GM19328 (cell line): ENCODE measurements around the gene DNAJC1.
A peak's percentile ranks its signal among the peaks of the same experiment; 100 is the strongest.

Experiments
- ATAC-seq: cut with Tn5 transposase; IDR thresholded peaks from one replicate; pipeline ENCODE4 v1.9.1; 2021; ENCODE audit warnings: mild to moderate bottlenecking, moderate library complexity; ENCODE audit not compliant: unreplicated experiment

DNAJC1 gene

DNA sequence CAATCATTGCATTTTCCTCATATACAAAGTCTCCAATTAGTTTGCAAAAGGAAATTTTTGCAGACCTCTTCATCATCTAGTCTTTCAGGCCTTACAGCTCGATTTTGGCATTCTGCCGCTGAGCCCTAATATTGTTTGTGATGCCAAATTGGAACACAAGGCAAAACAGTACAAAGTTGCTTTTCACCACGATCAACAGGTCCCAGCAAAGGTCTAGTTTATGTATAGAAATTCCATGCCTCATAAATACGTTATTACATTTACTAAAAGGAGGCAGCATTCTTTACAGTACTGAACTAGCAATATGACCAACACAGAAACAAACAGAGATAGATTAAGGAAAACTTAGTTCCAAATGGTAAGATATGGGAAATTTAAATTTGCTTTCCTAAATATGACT lies 7.0 kb upstream of the DNAJC1 start:
- ATAC-seq: no peak

DNA sequence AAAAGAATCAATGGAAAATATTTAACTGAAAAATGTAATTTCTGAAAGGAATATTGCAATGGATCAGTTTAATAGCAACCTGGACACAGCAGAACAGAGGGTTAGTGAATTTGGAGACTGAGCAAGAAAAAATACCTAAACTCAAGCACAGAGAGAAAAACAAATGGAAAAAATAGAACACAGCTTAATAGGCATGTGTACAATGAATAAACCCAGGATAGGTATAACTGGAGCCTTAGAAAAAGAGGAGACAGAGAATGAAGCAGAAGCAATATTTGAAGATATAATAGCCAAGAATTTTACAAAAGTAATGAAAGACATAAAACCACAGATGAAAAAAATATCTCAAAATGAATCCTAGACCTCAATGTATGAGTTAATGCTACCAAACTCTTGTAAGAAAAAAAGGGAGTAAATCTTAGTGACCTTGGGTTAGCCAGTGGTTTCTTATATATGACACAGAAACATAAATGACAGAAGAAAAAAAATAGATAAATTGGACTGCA lies 2.9 kb upstream of the DNAJC1 start:
- no peak for ATAC-seq

DNA sequence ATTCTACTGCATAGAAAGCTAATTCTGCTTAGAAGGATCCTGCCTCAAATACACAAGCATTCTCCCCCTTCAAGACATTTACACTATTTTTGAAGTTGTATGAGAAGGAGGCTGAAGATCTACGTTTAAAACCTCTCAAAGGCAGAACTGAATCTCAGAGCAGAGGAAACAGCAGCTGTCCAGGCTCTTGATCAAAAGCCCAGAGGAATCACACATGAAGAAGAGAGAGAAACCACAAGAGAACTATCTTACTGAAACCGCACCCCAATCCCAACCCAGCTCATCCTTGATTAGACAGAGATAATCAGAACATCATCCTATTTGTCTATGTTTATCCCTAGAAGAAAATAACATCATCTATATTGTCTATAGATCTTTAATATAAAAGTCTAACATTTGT lies 2.2 kb upstream of the DNAJC1 start:
- ATAC-seq: no peak

DNA sequence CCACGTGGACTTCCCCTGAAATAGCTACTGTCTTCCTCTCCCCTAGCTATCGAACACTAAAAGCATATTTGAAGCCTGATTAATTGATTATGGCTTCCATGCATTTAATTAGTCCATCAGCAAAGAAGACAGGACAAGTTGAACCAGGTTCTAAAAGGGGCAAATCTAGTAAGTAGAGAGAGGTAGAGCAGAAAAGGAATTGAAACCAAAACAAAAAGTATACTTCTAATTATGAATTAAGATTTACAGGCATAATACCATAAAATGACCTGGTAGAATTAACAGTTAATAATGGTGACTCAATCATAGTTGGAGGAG lies 393 bp upstream of the DNAJC1 start:
- peak; percentile 0 for ATAC-seq

GRCh38 chr10:22002591-22003176 lies 846 bp downstream of the DNAJC1 start:
- ATAC-seq: peak; percentile 7

GRCh38 chr10:21995557-21995956 lies 8.0 kb downstream of the DNAJC1 start:
- no peak for ATAC-seq

DNA sequence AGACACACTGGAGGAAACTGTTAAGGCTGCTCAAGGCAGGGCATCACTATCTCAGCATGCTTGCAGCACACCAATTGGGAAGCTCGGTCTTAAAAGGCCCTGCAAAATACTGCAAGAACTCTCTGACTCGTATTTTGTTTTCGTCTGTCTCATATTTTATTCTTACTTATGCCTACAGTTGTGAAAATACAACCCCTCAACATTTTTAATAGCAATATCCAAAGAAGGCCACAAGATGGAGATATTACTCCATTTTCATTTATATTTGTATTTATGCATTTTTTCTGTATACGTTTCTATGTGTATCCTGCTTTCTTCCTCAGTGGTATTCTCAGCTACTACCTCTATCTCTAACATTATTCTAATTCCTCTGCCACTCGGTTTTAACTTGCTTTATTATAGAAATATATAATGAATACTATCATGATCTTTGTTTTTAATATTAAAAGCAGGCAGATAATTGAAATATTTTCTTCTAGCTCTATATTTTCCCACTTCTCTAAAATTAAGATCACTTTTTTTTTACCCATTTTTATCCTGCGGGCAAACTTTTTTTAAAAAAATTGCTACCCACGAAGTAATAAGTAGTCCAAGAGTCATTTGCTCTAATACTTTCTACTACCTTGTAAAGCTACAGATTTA lies 10.0 kb downstream of the DNAJC1 start:
- ATAC-seq: no peak

GRCh38 chr10:21991785-21992184 lies 11.7 kb downstream of the DNAJC1 start:
- ATAC-seq: no peak

DNA sequence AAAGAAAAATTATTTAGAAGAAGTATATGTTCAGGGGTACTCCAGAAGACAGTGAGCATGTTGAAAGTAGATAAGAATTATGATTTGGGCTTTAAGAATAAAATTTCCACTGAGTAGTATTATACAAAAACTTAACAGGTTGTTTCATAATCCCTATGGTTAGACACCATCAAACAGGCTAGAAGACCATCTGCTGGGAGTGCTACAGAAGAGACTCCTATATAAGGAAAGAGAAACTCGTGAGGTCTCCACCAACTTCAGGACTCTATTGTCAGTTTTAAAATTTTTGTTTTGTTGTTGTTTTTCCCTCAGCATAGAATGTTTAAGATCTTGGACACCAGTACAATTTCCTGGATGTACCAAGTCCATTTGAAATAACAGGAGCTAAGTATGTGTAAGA lies 13.1 kb downstream of the DNAJC1 start:
- no peak for ATAC-seq

DNA sequence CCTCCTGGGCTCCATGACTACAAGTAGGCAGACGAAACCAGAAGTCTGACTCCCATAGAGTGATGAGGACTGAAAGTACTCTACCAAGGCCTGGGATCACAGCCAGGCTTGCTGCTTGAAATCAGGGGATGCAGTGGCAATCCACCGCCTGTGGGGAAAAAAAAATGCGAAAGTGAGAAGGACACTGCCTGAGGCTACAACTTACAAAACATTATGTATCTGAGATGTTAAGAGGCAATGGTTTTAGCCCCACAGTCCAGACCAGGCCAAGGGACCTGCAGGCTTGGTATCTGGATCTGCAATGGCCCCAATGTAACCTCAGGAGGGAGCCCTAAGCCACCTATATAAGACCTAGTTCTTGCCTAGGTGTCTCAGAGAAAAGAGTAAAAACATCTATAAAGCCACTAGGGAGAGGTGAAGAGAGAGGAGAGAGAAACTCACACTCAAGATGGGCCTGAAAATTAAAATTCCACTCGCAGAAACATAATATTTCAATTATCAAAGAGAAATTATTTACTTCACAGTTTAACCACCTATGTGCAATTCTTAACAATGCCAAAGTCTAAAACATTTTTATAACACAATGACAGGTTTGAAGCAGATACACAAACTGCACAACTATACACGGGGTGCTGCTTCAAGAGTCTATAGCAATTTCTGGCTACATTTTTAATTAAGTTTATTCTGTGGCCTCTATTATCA lies 13.9 kb downstream of the DNAJC1 start:
- ATAC-seq: peak; percentile 80

GRCh38 chr10:21985541-21985940 lies 18.0 kb downstream of the DNAJC1 start:
- ATAC-seq: no peak

GRCh38 chr10:21981118-21981517 lies 22.4 kb downstream of the DNAJC1 start:
- ATAC-seq: no peak

DNA sequence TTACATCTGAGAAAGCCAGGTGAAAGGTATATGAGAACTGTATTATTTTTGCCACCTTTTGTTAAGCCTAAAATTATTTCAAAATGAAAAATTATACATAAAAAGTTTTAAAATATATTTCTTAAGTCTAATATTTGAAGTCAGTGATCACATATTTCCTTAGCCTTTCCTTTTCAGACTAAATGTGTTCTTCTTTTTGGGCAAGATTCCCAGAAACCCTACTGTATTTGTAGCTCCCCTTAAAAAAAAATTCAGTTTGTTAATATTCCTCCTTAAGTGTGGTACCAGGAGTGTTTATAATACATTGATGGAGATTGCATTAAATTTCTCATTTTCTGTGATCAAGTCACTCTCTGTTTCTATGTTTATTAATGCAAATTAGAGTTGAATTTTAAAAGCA lies 22.8 kb downstream of the DNAJC1 start:
- no peak for ATAC-seq

DNA sequence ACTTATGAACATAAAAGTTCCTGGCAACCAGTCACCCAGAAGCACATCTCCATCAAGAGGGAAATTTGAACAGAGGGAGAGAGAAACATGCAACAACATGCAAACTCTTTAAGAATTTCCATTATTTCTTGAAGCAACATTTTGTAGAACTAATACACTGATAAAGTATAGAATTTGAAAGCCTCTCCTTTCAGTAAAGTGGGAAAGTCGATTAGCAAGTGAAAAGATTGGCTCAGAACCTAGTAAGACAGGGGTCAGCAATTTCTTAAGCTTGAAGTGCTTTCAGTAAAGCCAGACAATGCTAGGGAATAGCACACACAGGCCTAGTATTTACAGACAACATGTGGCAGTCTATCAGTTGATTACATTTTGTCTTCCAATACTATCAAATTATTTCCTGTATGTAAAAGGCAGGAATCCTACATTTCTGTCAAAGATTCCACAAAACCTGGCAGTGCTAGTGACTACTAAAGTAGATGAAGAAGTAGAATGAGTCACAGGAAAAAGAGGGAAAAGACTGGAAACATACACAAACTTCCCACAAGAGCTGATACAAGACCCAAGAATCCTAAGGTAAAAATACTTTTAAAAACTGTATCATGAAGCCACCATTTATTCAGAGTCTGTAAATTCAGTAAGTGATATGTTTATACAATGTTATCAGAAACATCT lies 25.2 kb downstream of the DNAJC1 start:
- no peak for ATAC-seq

- ATAC-seq: no peak
Observed at GRCh38 chr10:21976739-21977138, 26.8 kb downstream of the DNAJC1 start.

DNA sequence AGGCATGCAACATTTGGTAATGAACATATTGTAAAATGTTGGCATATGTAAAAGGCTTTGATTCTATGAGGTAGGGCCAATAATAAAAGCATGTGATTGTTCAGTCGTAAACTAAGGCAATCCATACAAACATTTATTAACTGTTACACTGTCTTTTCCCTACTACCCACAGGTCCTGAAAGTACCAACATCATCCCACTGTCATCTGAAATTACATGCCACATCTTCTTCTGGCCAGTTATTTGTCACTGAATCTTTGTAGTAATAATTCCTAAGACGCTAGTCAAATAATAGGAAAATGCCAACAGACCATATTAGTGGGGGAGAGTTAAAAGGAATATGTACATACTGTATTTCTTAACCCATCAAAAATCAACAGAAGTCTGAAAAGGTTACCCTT lies 27.2 kb downstream of the DNAJC1 start:
- no peak for ATAC-seq

DNA sequence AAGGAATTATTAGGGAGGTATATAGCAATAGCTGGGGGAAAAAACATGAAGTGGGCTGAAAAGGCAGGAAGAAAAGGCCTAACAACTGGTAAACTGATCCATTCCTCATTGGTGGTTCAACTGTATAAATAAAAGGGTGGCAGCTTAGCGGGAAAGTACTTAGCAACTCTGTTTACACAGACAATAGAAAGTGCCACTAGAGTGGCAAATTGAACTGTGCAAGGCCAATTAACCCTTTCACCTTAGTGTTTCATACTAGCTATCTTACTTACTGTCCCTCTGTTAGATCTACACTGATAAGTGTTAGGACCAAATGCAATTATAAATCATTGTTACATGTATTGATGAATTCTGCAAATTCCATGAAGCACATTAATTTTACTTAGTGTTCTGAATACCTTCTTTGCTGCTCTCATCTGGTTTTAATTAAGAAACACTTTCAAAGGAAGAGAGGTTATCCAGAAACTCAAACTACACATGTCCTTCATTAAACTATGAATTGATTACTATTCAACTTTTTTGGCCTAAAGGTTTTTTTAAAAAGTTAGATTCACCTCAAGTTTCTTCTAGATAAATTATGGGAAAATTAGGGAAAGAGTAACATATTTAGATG lies 28.0 kb downstream of the DNAJC1 start:
- no peak for ATAC-seq

GRCh38 chr10:21972584-21972983 lies 30.9 kb downstream of the DNAJC1 start:
- no peak for ATAC-seq

- no peak for ATAC-seq
Observed at GRCh38 chr10:21969326-21970287, 33.9 kb downstream of the DNAJC1 start.

DNA sequence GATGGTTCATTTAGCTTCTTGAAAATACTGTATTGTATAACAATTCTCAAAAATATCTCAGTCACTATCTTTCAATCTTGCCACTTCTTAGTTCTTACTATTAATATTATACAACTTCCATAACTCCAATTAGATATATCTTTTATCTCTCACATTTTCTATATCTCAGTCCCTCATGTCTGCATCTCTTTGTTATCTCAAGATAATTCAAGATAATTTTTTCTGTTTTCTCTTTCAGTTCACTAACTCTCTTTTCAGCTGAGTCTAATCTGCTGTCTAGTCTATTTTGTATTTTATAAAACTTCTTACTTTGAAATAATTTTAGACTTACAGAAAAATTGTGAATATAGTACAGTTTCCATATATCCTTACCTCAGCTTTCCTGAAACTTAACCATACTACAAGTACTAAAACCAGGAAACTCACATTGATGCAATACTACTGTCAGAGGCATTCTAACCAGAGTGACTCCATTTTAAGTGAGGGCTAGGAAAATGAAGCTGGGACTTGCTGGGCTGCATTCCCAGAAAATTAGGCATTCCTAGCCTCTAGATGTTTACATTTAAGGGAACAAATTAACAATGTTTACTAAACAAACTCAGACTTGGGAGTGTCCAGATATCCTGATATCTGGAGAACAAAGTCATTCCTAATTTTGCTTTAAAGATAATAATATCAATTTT lies 38.4 kb downstream of the DNAJC1 start:
- no peak for ATAC-seq
